Stomach (tissue), 4 donors: ENCODE measurements around the gene PRPF19.

Experiments
- EP300 ChIP-seq: sonication (generic); formaldehyde crosslinking; IDR thresholded peaks from one replicate; pipeline ENCODE4 v1.6.1; 2017; ENCODE audit warnings: antibody characterized with exemption
- POLR2A ChIP-seq, 4 donors: fragments of 450-650 bp; IDR thresholded peaks; one replicate each; pipeline ENCODE4 v1.6.1; 2016; ENCODE audit warnings: antibody characterized with exemption in 4 of 4, control low read depth in 2 of 4, mild to moderate bottlenecking in 1 of 4, moderate library complexity in 1 of 4
- POLR2AphosphoS5 ChIP-seq, 3 donors: sonication (generic); formaldehyde crosslinking; IDR thresholded peaks; one replicate each; pipeline ENCODE4 v1.6.1; 2016; ENCODE audit warnings: antibody characterized with exemption in 3 of 3
- TF ChIP-seq, protein P1 (sequence below), 7 experiments: fragments of 450-650 bp in 4 of 7; fragments of 200-600 bp in 3 of 7; sonication (generic) in 3 of 7; IDR thresholded peaks; one replicate each; pipeline ENCODE4 v1.5.1; 2016 to 2019; ENCODE audit warnings: antibody characterized with exemption in 7 of 7, control low read depth in 2 of 7, mild to moderate bottlenecking in 1 of 7

DNA sequence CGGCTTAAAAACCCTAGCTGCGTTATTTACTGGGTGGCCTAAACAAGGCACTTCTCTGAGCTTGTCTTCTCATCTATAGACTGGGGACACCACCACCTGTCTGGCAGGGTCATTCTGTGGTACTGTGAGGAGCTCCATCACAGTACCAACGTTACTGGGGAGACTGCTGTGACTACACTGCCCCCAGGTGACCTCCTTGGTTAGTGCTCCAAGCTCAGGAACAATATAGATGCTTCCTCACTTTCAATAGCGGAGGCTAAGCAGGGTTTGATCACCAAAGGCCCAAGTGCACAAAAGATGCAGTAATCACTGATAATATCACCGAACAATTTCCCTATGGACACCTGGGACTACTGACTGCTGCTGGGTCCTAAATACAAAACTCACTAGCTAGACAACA is 18.8 kb downstream of the PRPF19 start:
- TF ChIP-seq POLR2AphosphoS5 (IDR thresholded peaks at IDR 0.05) (peak in 1 of 3 donors; percentile 27), POLR2A (IDR thresholded peaks at IDR 0.05) (no peak), EP300 (no peak)
- TF ChIP-seq, protein P1, sequence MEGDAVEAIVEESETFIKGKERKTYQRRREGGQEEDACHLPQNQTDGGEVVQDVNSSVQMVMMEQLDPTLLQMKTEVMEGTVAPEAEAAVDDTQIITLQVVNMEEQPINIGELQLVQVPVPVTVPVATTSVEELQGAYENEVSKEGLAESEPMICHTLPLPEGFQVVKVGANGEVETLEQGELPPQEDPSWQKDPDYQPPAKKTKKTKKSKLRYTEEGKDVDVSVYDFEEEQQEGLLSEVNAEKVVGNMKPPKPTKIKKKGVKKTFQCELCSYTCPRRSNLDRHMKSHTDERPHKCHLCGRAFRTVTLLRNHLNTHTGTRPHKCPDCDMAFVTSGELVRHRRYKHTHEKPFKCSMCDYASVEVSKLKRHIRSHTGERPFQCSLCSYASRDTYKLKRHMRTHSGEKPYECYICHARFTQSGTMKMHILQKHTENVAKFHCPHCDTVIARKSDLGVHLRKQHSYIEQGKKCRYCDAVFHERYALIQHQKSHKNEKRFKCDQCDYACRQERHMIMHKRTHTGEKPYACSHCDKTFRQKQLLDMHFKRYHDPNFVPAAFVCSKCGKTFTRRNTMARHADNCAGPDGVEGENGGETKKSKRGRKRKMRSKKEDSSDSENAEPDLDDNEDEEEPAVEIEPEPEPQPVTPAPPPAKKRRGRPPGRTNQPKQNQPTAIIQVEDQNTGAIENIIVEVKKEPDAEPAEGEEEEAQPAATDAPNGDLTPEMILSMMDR (IDR thresholded peaks at IDR 0.05) = peak in 5 of 7 experiments; percentile 33 to 59 (median 53)
